ENCODE data around the gene RUFY3.

DNA sequence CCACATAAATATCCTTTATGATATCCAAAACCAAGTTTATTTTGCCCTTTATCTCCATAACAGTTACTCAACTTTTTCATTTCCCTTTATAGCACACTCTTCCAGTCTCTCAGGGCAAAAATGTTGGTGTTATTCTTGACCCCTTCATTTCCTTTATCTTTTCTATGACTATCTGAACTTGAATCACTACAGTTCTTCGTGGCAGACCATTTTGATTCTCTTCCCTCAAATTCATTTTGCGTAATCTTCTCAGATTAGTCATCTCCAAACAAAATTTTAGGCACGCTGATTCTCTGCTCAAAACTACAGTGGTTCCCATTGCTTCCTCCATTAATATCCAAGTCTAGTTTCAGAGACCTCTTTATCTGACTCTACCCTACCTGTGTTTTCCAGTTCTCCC lies 26.1 kb downstream of the RUFY3 start:
- TF ChIP-seq, protein P1, sequence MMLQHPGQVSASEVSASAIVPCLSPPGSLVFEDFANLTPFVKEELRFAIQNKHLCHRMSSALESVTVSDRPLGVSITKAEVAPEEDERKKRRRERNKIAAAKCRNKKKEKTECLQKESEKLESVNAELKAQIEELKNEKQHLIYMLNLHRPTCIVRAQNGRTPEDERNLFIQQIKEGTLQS (IDR thresholded peaks at IDR 0.05), result no peak
- TF ChIP-seq, protein P2, sequence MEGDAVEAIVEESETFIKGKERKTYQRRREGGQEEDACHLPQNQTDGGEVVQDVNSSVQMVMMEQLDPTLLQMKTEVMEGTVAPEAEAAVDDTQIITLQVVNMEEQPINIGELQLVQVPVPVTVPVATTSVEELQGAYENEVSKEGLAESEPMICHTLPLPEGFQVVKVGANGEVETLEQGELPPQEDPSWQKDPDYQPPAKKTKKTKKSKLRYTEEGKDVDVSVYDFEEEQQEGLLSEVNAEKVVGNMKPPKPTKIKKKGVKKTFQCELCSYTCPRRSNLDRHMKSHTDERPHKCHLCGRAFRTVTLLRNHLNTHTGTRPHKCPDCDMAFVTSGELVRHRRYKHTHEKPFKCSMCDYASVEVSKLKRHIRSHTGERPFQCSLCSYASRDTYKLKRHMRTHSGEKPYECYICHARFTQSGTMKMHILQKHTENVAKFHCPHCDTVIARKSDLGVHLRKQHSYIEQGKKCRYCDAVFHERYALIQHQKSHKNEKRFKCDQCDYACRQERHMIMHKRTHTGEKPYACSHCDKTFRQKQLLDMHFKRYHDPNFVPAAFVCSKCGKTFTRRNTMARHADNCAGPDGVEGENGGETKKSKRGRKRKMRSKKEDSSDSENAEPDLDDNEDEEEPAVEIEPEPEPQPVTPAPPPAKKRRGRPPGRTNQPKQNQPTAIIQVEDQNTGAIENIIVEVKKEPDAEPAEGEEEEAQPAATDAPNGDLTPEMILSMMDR (IDR thresholded peaks at IDR 0.05; ENCODE audit: low read depth, low read length, missing input control), result no peak
- no peak for TF ChIP-seq EGR1 (IDR thresholded peaks at IDR 0.05; ENCODE audit: low read depth in 2 of 2)
- TF ChIP-seq HNF4G (IDR thresholded peaks at IDR 0.05), result no peak
- TF ChIP-seq, protein P3, sequence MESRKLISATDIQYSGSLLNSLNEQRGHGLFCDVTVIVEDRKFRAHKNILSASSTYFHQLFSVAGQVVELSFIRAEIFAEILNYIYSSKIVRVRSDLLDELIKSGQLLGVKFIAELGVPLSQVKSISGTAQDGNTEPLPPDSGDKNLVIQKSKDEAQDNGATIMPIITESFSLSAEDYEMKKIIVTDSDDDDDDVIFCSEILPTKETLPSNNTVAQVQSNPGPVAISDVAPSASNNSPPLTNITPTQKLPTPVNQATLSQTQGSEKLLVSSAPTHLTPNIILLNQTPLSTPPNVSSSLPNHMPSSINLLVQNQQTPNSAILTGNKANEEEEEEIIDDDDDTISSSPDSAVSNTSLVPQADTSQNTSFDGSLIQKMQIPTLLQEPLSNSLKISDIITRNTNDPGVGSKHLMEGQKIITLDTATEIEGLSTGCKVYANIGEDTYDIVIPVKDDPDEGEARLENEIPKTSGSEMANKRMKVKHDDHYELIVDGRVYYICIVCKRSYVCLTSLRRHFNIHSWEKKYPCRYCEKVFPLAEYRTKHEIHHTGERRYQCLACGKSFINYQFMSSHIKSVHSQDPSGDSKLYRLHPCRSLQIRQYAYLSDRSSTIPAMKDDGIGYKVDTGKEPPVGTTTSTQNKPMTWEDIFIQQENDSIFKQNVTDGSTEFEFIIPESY (IDR thresholded peaks at IDR 0.05), result no peak
- no peak for TF ChIP-seq RAD21 (IDR thresholded peaks at IDR 0.05)
